SK-N-SH (cell line): ENCODE measurements around the gene IPO8.

Source experiments
- POLR2AphosphoS5 ChIP-seq: IDR thresholded peaks from 2 replicates; pipeline ENCODE4 v1.6.1; 2012; ENCODE audit warnings: low read depth, low read length
- SMC3 ChIP-seq: IDR thresholded peaks from 2 replicates; pipeline ENCODE4 v1.6.1; 2012; ENCODE audit warnings: low read depth, low read length, improper control_type of control experiment
- TF ChIP-seq, protein P1 (sequence below): fragments of 200-600 bp; sonication (generic); IDR thresholded peaks from 2 replicates; pipeline ENCODE4 v1.6.1; 2017; ENCODE audit warnings: antibody characterized with exemption, mild to moderate bottlenecking, moderate library complexity

DNA sequence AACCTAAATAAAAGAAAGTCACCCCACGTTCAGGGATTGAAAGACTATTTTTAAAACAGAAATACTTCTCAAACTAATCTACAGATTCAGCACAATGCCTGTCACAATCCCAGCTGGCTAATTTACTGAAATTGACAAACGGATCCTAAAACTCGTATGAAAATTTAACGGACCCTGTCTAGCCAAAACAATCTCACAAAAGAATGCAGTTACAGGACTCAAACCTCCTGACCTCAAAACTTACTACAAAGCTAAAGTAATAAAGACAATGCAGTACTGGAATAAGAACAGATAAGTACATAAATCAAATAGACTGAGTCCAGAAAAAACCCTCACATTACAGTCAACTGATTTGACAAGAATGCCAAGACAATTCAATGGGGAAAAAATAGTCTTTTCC is 48.8 kb downstream of the IPO8 start:
- TF ChIP-seq, protein P1, sequence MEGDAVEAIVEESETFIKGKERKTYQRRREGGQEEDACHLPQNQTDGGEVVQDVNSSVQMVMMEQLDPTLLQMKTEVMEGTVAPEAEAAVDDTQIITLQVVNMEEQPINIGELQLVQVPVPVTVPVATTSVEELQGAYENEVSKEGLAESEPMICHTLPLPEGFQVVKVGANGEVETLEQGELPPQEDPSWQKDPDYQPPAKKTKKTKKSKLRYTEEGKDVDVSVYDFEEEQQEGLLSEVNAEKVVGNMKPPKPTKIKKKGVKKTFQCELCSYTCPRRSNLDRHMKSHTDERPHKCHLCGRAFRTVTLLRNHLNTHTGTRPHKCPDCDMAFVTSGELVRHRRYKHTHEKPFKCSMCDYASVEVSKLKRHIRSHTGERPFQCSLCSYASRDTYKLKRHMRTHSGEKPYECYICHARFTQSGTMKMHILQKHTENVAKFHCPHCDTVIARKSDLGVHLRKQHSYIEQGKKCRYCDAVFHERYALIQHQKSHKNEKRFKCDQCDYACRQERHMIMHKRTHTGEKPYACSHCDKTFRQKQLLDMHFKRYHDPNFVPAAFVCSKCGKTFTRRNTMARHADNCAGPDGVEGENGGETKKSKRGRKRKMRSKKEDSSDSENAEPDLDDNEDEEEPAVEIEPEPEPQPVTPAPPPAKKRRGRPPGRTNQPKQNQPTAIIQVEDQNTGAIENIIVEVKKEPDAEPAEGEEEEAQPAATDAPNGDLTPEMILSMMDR = no peak
- no peak for TF ChIP-seq SMC3
- no peak for TF ChIP-seq POLR2AphosphoS5
